Measurements from ENCODE around the gene OPN4.

- TF ChIP-seq POLR2AphosphoS5 (IDR thresholded peaks at IDR 0.05; ENCODE audit: low read depth), result no peak
- TF ChIP-seq, protein P1, sequence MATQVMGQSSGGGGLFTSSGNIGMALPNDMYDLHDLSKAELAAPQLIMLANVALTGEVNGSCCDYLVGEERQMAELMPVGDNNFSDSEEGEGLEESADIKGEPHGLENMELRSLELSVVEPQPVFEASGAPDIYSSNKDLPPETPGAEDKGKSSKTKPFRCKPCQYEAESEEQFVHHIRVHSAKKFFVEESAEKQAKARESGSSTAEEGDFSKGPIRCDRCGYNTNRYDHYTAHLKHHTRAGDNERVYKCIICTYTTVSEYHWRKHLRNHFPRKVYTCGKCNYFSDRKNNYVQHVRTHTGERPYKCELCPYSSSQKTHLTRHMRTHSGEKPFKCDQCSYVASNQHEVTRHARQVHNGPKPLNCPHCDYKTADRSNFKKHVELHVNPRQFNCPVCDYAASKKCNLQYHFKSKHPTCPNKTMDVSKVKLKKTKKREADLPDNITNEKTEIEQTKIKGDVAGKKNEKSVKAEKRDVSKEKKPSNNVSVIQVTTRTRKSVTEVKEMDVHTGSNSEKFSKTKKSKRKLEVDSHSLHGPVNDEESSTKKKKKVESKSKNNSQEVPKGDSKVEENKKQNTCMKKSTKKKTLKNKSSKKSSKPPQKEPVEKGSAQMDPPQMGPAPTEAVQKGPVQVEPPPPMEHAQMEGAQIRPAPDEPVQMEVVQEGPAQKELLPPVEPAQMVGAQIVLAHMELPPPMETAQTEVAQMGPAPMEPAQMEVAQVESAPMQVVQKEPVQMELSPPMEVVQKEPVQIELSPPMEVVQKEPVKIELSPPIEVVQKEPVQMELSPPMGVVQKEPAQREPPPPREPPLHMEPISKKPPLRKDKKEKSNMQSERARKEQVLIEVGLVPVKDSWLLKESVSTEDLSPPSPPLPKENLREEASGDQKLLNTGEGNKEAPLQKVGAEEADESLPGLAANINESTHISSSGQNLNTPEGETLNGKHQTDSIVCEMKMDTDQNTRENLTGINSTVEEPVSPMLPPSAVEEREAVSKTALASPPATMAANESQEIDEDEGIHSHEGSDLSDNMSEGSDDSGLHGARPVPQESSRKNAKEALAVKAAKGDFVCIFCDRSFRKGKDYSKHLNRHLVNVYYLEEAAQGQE (IDR thresholded peaks at IDR 0.05; ENCODE audit: insufficient replicate concordance, low read depth), result no peak
- TF ChIP-seq, protein P2, sequence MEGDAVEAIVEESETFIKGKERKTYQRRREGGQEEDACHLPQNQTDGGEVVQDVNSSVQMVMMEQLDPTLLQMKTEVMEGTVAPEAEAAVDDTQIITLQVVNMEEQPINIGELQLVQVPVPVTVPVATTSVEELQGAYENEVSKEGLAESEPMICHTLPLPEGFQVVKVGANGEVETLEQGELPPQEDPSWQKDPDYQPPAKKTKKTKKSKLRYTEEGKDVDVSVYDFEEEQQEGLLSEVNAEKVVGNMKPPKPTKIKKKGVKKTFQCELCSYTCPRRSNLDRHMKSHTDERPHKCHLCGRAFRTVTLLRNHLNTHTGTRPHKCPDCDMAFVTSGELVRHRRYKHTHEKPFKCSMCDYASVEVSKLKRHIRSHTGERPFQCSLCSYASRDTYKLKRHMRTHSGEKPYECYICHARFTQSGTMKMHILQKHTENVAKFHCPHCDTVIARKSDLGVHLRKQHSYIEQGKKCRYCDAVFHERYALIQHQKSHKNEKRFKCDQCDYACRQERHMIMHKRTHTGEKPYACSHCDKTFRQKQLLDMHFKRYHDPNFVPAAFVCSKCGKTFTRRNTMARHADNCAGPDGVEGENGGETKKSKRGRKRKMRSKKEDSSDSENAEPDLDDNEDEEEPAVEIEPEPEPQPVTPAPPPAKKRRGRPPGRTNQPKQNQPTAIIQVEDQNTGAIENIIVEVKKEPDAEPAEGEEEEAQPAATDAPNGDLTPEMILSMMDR (IDR thresholded peaks at IDR 0.05; ENCODE audit: insufficient read depth, low read length), result no peak
- no peak for TF ChIP-seq SPI1 (IDR thresholded peaks at IDR 0.05; ENCODE audit: borderline replicate concordance, low read depth)
- TF ChIP-seq GABPA (IDR thresholded peaks at IDR 0.05; ENCODE audit: low read depth), result no peak
Observed at GRCh38 chr10:86681047-86681446, 26.7 kb downstream of the OPN4 start.

Data from HL-60 (cell line).